Head of caudate nucleus (tissue), 42 donors: ENCODE results near the gene A4GALT.
"Not testable (repeated sequence)": the region's sequence is repeated elsewhere in the genome, so short reads cannot be mapped to it uniquely, and the experiment has no call there.

ENCODE experiments used
- DNase-seq, 42 donors: peaks; one replicate each; pipeline versions ENCODE4 v3.0.0 to v3.0.0-alpha.2; 2020 to 2021; ENCODE audit warnings: mixed read lengths in 7 of 42
- intact Hi-C: fragments of 100-400 bp; cut with DNase I; formaldehyde crosslinking; loops from one replicate; pipeline ENCODE4 v1.15.0; 2022

A4GALT gene

DNA sequence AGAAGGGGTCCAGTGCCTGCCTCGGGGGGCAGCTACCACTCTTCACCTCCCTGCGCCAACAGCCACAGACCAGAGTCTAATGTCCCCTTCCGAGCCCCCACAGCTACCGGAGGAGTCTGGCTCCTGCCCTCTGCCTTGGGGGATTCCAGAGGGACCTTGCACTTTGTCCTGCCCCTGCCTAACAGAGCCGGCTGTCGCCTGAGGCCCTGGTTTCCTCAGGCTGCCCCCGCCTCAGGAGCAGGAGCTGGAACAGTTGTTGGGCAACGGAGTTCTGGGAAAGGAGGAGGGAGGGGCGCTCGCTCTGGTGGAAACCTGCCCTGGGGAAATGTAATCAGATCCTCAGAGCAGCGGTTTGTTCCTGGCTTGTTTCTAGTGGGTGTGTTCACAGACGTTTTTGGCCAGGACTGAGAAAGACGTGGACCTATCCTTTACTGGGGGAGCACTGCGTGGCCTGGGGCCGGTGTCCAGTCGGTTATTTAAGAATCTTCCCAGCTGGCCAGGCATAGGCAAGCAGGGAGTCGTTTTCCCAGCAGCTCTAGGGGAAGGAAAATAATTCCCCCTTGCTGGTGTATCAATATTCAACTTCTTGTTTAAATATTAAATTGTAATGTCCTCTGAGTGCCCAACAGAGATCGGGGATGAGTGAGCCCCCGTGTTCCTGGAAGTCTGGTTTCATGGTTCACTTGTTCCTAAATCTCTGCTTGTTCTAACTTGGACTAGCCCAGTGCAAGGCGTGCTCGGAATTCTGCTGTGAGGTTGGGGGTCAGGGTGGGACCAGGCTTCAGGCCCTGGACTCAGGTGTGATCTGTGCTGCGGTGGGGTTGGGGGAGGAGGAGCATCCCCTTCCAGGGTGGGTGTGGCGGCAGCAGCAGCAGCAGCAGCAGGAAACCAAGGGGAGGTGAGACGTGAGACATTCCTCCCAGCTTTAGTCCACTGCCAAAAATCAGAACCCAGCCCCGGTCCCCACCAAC, 32.1 kb downstream of the A4GALT start:
- intact Hi-C loops, result no loop called here
- DNase-seq, result peak in 31 of 42 donors; percentile 5 to 76 (median 41)

DNA sequence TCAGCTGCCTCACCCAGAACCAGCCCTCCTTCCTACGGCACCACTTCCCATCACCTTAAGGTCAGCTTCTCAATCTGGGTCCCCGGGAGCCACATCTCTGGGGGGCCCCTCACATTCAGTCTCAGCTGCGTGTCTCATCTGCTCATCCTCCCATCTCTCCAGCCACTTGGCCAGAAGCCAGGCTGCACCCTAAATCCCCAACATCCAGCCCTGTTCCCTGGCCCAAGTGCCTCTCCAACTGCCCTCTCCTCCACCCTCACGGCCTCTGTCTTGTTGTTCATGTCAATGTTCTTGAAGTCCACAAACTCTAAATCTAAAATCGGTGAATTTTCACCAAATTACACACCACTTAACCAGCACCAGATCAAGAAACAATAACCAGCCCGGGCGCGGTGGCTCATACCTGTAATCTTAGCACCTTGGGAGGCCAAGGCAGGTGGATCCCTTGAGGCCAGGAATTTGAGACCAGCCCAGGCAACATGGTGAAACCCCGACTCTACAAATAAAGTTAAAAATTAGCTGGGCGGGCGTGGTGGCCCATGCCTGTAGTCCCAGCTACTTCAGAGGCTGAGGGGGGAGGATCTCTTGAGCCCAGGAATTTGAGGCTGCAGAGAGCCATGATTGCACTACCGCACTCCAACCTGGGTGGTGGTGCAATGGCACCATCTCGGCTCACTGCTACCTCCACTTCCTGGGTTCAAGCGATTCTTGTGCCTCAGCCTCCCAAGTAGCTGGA, 33.7 kb downstream of the A4GALT start:
- intact Hi-C loops, result no loop called here
- no peak for DNase-seq

GRCh38 chr22:42685941-42686653, 34.6 kb downstream of the A4GALT start:
- intact Hi-C loops, result no loop called here
- DNase-seq, result no peak

GRCh38 chr22:42684462-42685195, 36.0 kb downstream of the A4GALT start:
- DNase-seq, result no peak
- intact Hi-C loops, result no loop called here

- DNase-seq, result peak in 30 of 42 donors; percentile 12 to 70 (median 44)
- intact Hi-C loops, result no loop called here
Measured at GRCh38 chr22:42683578-42684283, 36.9 kb downstream of the A4GALT start.

GRCh38 chr22:42682113-42682851, 38.4 kb downstream of the A4GALT start:
- intact Hi-C loops, result no loop called here
- no peak for DNase-seq

DNA sequence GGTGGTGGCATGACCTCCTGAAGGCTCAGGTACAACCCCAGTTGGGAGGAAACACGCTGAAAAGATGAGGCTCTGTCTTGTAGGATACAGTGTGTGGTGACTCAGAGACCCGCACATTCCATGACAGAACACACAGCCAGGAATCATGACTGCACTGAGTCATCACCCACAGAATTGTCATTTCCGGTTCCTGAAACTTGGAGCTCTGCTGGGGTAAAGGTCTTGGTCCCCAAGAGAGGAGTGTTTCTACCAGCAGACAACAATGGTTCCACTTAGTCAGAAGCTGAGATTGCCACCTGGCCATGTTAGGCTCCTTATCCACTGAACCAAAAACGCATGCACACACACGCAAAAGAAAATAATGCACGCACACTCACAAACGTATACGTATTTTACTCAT, 40.0 kb downstream of the A4GALT start:
- no peak for DNase-seq
- intact Hi-C loops, result no loop called here

- no peak for DNase-seq
- intact Hi-C loops, result no loop called here
Measured at GRCh38 chr22:42679691-42680090, 41.0 kb downstream of the A4GALT start.

DNA sequence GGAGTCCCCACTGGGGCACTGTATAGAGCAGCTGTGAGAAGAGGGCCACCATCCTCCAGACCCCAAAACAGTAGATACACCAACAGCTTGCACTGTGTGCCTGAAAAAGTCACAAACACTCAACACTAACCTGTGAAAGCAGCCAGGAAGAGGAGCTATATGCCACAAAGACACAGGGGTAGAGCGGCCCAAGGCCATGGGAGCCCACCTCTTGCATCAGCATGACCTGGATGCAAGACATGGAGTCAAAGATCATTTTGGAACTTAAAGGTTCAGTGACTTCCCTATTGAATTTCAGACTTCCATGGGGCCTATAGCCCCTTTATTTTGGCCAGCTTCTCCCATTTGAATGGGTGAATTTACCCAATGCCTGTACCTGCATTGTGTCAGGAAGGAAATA, 41.8 kb downstream of the A4GALT start:
- DNase-seq, result no peak
- intact Hi-C loops, result no loop called here

- intact Hi-C loops, DNase-seq: not testable (repeated sequence)
Measured at GRCh38 chr22:42677936-42678335, 42.7 kb downstream of the A4GALT start.

DNA sequence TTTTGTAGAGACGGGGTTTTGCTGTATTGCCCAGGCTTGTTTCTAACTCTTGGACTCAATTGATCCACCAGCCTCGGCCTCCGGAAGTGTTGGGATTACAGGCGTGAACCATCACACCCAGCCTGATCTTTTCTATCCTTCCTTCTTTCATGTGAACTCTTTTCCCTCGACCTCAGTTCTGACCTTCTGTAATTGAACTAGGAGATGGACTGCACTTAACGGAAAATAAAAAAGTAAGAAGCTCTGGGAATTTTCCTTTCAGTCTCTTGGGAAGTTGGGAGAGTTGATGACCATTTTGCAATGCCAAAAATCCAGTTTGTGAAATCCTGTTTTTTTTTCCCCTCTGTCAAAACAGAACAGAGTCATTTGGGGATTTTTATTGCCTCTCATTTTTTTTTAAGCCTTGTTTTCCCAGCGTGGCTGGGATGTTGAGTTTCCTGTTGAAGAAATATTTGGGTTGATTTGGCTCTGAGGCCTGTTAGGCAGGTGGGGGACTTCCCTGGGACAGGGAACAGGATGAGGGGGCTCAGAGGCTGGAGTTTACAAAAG, 44.5 kb downstream of the A4GALT start:
- DNase-seq, result no peak
- intact Hi-C loops, result no loop called here

DNA sequence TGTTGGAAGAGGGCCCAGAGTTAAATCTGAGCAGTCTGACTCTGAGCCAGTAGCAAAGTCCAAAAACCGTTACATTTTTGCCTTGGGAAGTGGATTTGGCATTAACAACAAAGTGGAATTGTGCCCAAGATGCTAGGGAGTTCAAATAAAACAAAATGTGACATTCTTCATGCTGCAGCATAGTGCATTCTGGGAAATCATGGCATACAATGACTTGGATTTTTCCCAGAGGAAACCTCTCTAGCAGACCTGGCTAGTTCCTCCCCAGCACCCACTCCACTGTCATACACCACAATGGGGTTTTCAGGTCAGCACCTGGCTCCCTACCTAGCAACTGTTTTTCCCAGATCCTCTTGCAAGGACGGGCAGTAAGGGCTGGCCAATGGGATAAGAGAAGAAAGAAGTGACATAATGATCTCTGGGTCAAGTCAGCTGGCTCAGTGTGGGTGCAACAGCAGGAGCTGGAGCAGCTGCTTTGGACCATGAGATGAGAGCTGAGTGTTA, 46.7 kb downstream of the A4GALT start:
- intact Hi-C loops, result no loop called here
- no peak for DNase-seq

DNA sequence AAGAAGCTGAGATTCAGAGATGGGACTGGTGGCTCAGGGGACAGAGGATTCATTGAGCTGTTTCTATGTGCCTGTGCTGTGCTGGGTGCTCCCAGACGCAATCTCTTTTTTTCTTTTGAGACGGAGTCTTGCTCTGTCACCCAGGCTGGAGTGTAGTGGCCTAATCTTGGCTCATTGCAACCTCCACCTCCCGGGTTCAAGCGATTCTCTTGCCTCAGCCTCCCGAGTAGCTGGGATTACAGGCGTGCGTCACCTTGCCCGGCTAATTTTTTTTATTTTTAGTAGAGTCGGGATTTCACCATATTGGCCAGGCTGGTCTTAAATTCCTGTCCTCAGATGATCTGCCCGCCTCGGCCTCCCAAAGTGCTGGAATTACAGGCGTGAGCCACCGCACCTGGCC, 47.6 kb downstream of the A4GALT start:
- DNase-seq, intact Hi-C loops: not testable (repeated sequence)

- no peak for DNase-seq
- intact Hi-C loops, result no loop called here
Measured at GRCh38 chr22:42670921-42671709, 49.6 kb downstream of the A4GALT start.

- no peak for DNase-seq
- intact Hi-C loops, result no loop called here
Measured at GRCh38 chr22:42670046-42670445, 50.6 kb downstream of the A4GALT start.

GRCh38 chr22:42666393-42666792, 54.3 kb downstream of the A4GALT start:
- intact Hi-C loops, result not testable (repeated sequence)

More at GRCh38 chr22:42666393-42666792, 54.3 kb downstream of the A4GALT start:
- DNase-seq, result not testable (repeated sequence)
